ENCODE data around the gene DPP7.

GRCh38 chr9:137082925-137083290 lies 31.6 kb downstream of the DPP7 start:
- no peak for TF ChIP-seq POLR2A (IDR thresholded peaks at IDR 0.05)
- no peak for TF ChIP-seq CTCF (IDR thresholded peaks at IDR 0.05)
